Osteocyte (in vitro differentiated cells): ENCODE measurements around the gene IZUMO1R. TPM values are rescaled to one million over a fixed set of nuclear protein-coding genes. Genes with fewer than 3 reads are reported as not detected.

Source experiments
- DNase-seq: peaks from one replicate; pipeline ENCODE4 v3.0.0; 2021; ENCODE audit warnings: mixed read lengths; ENCODE audit not compliant: unreplicated experiment; ENCODE audit errors: extremely low spot score
- H3K27ac Mint-ChIP-seq: one replicate; pipeline ENCODE4 v1.8.0; 2021; ENCODE audit warnings: mild to moderate bottlenecking, mixed read lengths; ENCODE audit not compliant: unreplicated experiment
- H3K27me3 Mint-ChIP-seq: one replicate; pipeline ENCODE4 v1.8.0; 2021; ENCODE audit warnings: mixed read lengths; ENCODE audit not compliant: unreplicated experiment
- H3K36me3 Mint-ChIP-seq: one replicate; pipeline ENCODE4 v1.8.0; 2021; ENCODE audit warnings: mixed read lengths; ENCODE audit not compliant: unreplicated experiment
- H3K4me1 Mint-ChIP-seq: one replicate; pipeline ENCODE4 v1.8.0; 2021; ENCODE audit warnings: mixed read lengths; ENCODE audit not compliant: unreplicated experiment
- H3K4me3 Mint-ChIP-seq: one replicate; pipeline ENCODE4 v1.8.0; 2021; ENCODE audit warnings: mild to moderate bottlenecking, moderate library complexity, mixed read lengths; ENCODE audit not compliant: unreplicated experiment
- H3K9me3 Mint-ChIP-seq: one replicate; pipeline ENCODE4 v1.8.0; 2021; ENCODE audit warnings: mixed read lengths; ENCODE audit not compliant: unreplicated experiment
- total RNA-seq: library from RNA; stranded (reverse); gene quantifications from 2 replicates; pipeline ENCODE4 v1.2.1, GENCODE V29; 2021
- TF ChIP-seq, protein P1 (sequence below): fragments of 200-600 bp; sonication (generic); IDR thresholded peaks from 2 replicates; pipeline ENCODE4 v1.5.0; 2021; ENCODE audit warnings: antibody characterized with exemption, mild to moderate bottlenecking, moderate library complexity

IZUMO1R gene
- total RNA-seq, 1 donor from 2014 or later, result not detected

GRCh38 chr11:94279996-94280395, 24.4 kb upstream of the IZUMO1R start:
- no peaks in the 10 kb centered on the region for H3K4me1 Mint-ChIP-seq
- H3K9me3 Mint-ChIP-seq, result no peaks in the 10 kb centered on the region
- DNase-seq, result no peak
- no peaks in the 10 kb centered on the region for H3K36me3 Mint-ChIP-seq
- H3K4me3 Mint-ChIP-seq, result no peak overlapping the region
- no peak overlapping the region for H3K27ac Mint-ChIP-seq
- TF ChIP-seq, protein P1, sequence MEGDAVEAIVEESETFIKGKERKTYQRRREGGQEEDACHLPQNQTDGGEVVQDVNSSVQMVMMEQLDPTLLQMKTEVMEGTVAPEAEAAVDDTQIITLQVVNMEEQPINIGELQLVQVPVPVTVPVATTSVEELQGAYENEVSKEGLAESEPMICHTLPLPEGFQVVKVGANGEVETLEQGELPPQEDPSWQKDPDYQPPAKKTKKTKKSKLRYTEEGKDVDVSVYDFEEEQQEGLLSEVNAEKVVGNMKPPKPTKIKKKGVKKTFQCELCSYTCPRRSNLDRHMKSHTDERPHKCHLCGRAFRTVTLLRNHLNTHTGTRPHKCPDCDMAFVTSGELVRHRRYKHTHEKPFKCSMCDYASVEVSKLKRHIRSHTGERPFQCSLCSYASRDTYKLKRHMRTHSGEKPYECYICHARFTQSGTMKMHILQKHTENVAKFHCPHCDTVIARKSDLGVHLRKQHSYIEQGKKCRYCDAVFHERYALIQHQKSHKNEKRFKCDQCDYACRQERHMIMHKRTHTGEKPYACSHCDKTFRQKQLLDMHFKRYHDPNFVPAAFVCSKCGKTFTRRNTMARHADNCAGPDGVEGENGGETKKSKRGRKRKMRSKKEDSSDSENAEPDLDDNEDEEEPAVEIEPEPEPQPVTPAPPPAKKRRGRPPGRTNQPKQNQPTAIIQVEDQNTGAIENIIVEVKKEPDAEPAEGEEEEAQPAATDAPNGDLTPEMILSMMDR, result no peak
- H3K27me3 Mint-ChIP-seq, result no peaks in the 10 kb centered on the region

GRCh38 chr11:94281324-94281723, 23.1 kb upstream of the IZUMO1R start:
- H3K36me3 Mint-ChIP-seq, result no peaks in the 10 kb centered on the region
- DNase-seq, result no peak
- H3K9me3 Mint-ChIP-seq, result no peaks in the 10 kb centered on the region
- no peak overlapping the region for H3K4me3 Mint-ChIP-seq
- TF ChIP-seq, protein P1, result no peak
- H3K27ac Mint-ChIP-seq, result no peak overlapping the region
- H3K4me1 Mint-ChIP-seq, result no peaks in the 10 kb centered on the region
- no peaks in the 10 kb centered on the region for H3K27me3 Mint-ChIP-seq

DNA sequence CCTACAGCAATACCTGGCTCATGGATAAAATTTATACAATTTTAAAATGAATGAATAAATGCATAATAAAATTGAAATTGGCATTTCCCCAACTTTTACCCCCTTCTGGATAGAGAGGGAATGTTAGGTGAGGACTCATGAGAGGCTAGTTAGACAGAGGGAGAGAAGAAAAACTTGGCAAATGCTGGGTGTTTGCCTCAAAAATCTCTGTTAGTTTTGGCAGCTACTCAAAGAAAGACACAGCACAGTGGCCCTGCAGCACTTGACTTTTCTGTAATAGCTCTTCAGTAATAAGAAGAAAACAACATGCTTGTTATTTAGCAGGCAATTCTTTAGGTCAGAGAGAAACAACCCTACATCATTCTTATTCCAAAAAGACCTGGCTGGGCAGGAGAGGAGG, 20.7 kb upstream of the IZUMO1R start:
- TF ChIP-seq, protein P1, result no peak

GRCh38 chr11:94295534-94295933, 8.8 kb upstream of the IZUMO1R start:
- no peak overlapping the region for H3K4me3 Mint-ChIP-seq
- peaks cover 9% of the 10 kb centered on the region for H3K27me3 Mint-ChIP-seq
- DNase-seq, result no peak
- H3K4me1 Mint-ChIP-seq, result no peaks in the 10 kb centered on the region
- H3K9me3 Mint-ChIP-seq, result peaks cover 4% of the 10 kb centered on the region
- no peaks in the 10 kb centered on the region for H3K36me3 Mint-ChIP-seq
- H3K27ac Mint-ChIP-seq, result no peak overlapping the region
- TF ChIP-seq, protein P1, result no peak

More for the DNA sequence above, 20.7 kb upstream of the IZUMO1R start:
- Mint-ChIP-seq H3K27me3 (no peaks in the 10 kb centered on the region), H3K4me1 (no peaks in the 10 kb centered on the region), H3K27ac (no peak overlapping the region), H3K36me3 (no peaks in the 10 kb centered on the region), H3K9me3 (no peaks in the 10 kb centered on the region), H3K4me3 (no peak overlapping the region)
- DNase-seq, result no peak

- no peak for DNase-seq
- Mint-ChIP-seq H3K27ac (no peak overlapping the region), H3K4me1 (no peaks in the 10 kb centered on the region), H3K36me3 (no peaks in the 10 kb centered on the region), H3K27me3 (peaks cover 18% of the 10 kb centered on the region), H3K4me3 (no peak overlapping the region), H3K9me3 (no peaks in the 10 kb centered on the region)
- TF ChIP-seq, protein P1, result no peak
Measured at GRCh38 chr11:94297985-94298576, 6.3 kb upstream of the IZUMO1R start.
